Islet precursor cell (in vitro differentiated cells): ENCODE data around the gene GOSR1.

Experiments
- DNase-seq: peaks from one replicate; pipeline ENCODE4 v3.0.0-alpha.2; 2018

The GOSR1 gene

DNA sequence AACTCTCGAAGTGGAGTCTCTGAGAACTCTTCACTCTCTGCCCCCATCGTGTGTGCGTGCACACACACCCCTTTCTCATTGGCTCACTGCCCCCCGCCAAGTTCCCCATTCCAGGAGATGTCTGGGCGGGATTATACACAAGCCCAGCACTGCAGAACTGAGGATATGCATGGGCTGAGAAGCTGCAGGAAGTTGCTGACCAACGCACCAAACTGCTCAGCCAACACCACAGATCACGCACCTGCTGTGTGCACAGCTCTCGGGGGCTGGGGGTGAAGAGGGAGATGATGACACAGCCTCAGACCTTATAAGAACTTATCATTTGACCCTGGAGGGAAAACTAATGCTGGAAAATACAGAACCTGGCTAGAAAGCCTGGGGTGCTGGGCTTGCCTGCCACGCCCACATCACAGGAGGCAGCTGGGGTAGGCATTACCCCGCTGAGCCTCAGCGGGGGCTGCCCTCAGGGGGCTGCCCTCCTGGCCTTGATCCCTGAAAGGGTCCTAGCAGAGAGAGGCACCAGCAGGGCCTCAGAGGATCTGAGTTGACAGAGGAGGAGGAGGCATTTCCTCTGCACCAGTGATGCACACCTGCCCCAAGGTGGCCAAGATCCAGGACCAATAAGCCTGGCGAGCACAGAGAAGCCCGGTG, 87.3 kb downstream of the GOSR1 start:
- peak; percentile 69 for DNase-seq

- DNase-seq, result peak; percentile 88
These were observed 88.1 kb downstream of the GOSR1 start for GRCh38 chr17:30565073-30565935.

DNA sequence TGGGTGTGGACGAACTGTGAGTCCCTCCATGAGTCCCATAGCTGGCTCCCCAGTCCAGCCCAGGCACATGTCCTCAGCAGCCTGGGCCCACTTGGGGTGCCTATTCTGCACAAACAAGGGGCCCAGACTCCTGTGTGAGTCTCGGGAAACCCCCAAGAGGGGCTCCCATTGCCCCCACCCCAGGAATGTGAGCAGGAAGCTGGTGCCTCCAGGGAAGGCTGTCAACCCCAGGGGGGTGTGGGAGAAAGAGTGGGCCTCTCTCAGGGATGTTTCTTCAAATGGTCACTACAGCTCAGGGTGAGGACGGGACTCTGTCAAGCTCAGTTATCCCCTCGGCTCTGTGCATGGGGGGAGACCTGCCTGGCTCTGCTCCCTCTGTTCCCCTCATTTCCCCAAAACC, 88.9 kb downstream of the GOSR1 start:
- DNase-seq, result peak; percentile 55

GRCh38 chr17:30566516-30567225, 89.5 kb downstream of the GOSR1 start:
- DNase-seq, result peak; percentile 72

DNA sequence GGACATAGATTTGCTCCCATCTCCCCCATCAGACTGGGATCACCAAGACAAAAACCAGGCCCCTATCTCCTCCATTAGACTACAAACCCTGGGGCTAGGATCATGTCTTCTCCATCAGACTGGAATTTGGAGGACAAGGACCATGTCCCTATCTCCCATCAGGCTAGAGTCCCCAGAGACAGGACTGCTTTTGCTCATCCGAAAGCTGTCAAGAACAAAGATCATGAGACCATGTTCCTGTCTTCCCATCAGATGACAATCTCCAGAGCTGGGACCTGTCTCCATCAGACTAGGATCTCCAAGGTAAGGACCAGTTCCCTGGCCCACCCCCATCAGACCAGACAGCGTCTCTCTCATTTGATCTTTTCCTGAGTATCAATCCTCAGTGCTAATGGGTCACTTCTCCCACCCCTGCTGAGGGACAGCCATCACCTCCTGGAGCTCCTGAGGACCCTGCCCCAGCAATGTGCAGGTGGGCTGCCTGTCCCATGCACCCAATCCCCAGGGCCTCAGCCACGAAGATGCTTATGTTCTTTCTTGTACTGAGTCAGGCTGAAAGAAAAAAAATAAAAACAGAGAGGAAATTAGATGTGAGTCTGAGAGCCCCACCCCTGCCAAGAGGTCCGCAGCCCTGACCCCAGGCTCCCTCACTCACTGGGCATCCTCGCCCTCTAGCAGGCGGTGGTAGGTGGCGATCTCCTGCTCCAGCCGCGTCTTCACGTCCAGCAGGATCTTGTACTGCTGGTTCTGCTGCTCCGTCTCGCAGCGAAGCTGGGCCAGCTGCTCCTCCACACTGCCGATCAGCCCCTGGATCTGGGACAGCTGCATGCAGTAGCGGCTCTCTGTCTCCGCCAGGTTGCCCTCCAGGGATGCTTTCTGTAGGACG, 90.3 kb downstream of the GOSR1 start:
- peak; percentile 89 for DNase-seq

GRCh38 chr17:30568117-30568430, 90.9 kb downstream of the GOSR1 start:
- DNase-seq, result no peak

DNA sequence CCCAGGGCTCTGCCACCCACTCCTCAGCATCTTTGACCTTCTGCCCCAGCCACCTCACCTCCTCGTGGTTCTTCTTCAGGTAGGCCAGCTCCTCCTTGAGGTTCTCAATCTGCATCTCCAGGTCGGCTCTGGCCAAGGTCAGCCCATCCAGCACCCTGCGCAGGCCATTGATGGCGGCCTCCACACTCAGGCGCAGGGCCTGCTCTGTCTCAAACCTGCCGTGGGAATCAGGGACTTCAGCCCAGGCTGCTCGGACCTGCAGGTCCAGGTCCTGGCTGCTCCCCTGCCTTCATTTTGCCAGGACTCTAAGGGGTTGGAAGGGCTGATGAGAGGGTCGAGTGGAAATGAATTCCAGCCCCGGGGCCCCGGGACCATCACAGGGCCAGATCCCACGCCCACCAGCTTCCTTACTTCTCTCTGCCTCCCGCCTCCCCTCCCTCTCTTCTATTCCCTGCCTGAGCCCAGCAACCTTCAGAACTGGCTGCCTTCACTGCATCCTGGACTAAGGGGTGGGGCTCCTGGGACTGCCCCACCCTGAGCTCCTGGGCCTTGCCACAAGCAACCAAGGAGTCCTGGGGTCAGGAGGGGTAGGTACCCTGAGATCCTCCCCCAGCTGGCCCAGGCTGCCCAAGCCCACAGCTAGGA, 92.4 kb downstream of the GOSR1 start:
- DNase-seq, result peak; percentile 52

GRCh38 chr17:30570191-30570590, 93.0 kb downstream of the GOSR1 start:
- DNase-seq, result peak; percentile 52

DNA sequence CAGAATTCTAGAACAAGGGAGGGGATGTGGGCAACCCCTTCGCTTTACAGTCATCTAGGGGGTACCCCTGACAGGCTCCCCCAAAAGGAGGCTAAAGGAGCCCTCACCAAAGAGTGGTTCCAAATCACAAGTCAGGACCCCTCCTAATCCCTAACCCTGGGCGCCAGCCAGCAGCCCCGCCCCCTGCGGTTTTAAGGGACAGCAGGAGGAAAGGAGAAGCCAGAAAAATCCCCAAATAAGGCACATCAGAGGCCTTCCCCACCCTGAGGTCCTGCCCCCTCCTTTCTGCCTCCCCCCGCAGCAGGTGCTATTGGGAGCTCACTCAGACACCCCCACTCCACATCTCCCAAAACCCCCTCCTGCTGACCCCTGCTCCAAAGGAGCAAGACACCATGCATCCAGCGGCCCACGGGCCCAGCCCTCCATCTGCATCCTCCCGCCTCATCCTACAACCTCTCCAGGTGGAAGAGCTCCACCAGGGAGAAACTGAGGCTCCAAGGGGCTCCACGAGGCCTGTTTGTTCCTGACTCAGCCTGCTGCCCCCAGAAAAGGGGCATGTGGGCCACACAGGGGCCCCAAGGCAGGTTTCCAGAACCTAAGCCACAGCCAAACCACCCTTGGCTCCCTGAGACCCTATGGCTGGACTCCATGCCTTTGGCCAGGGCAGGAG, 93.5 kb downstream of the GOSR1 start:
- peak; percentile 45 for DNase-seq

- peak; percentile 52 for DNase-seq
These were observed 94.2 kb downstream of the GOSR1 start for GRCh38 chr17:30571404-30571803.

GRCh38 chr17:30571921-30572320, 94.7 kb downstream of the GOSR1 start:
- DNase-seq, result peak; percentile 49

- DNase-seq, result peak; percentile 52
These were observed 95.7 kb downstream of the GOSR1 start for GRCh38 chr17:30572651-30573554.

DNA sequence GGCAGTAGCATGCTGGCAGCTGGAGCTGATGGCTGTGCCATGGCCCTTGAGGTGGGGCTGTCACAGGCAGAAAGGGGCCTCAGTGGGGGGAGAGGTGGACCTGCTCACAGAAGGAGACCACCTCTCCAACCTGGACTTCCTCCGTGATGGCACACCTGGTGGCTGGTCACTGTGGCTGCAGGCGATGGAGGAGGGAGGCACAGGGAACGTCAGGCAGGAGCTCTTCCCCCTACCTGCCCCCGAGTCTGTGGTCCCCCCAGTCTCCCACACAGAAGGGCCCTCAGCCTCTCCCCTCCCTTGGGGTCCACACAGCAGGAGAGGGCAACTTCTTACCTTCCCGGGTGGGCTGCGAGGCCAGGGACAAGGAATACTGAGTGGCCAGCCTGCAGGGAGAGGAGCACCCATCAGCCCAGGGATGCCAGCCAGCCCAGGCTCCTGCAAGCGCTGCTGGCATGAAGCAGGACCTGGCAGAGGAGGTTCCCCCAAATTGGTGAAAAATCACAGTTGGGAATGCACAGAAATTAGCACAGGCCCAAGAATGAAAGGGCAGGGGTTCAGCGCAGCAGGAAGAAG, 96.5 kb downstream of the GOSR1 start:
- DNase-seq, result peak; percentile 58

- DNase-seq, result peak; percentile 44
These were observed 97.1 kb downstream of the GOSR1 start for GRCh38 chr17:30574309-30574708.

- DNase-seq, result peak; percentile 49
These were observed 97.6 kb downstream of the GOSR1 start for GRCh38 chr17:30574806-30575205.

GRCh38 chr17:30575648-30576325, 98.6 kb downstream of the GOSR1 start:
- peak; percentile 50 for DNase-seq

- DNase-seq, result peak; percentile 42
These were observed 99.2 kb downstream of the GOSR1 start for GRCh38 chr17:30576326-30576861.
